ENCODE results near the gene AKR1C1.

GRCh38 chr10:4947039-4947634, 16.1 kb upstream of the AKR1C1 start:
- TF ChIP-seq BHLHE40 (IDR thresholded peaks at IDR 0.05; ENCODE audit: low read depth, low read length) (no peak), POLR2A (IDR thresholded peaks at IDR 0.05; ENCODE audit: low read depth, low read length) (no peak), RFX5 (IDR thresholded peaks at IDR 0.05; ENCODE audit: low read depth, low read length) (no peak), RCOR1 (IDR thresholded peaks at IDR 0.05; ENCODE audit: insufficient replicate concordance, low read length) (no peak), CTCF (conservative IDR thresholded peaks at IDR 0.05; ENCODE audit: low read depth, low read length) (no peak)

All from IMR-90 (cell line).